Transverse colon (tissue), 4 donors: ENCODE data around the gene MCIDAS.

Experiments
- EP300 ChIP-seq: sonication (generic); formaldehyde crosslinking; IDR thresholded peaks from one replicate; pipeline ENCODE4 v1.6.1; 2017; ENCODE audit warnings: antibody characterized with exemption, low read depth
- POLR2A ChIP-seq: fragments of 450-650 bp; IDR thresholded peaks from one replicate; pipeline ENCODE4 v1.6.1; 2016; ENCODE audit warnings: antibody characterized with exemption, mild to moderate bottlenecking, moderate library complexity
- POLR2AphosphoS5 ChIP-seq, 3 donors: sonication (generic); formaldehyde crosslinking; IDR thresholded peaks; one replicate each; pipeline ENCODE4 v1.6.1; 2016; ENCODE audit warnings: antibody characterized with exemption in 3 of 3
- TF ChIP-seq, protein P1 (sequence below), 5 experiments: fragments of 200-600 bp in 3 of 5; fragments of 450-650 bp in 2 of 5; sonication (generic) in 3 of 5; IDR thresholded peaks; 1 replicate in 2 of 5; 2 replicates in 3 of 5; pipeline ENCODE4 v1.5.1; 2016 to 2017; ENCODE audit warnings: antibody characterized with exemption in 5 of 5, inconsistent platforms in 3 of 5, mild to moderate bottlenecking in 2 of 5, moderate library complexity in 1 of 5

DNA sequence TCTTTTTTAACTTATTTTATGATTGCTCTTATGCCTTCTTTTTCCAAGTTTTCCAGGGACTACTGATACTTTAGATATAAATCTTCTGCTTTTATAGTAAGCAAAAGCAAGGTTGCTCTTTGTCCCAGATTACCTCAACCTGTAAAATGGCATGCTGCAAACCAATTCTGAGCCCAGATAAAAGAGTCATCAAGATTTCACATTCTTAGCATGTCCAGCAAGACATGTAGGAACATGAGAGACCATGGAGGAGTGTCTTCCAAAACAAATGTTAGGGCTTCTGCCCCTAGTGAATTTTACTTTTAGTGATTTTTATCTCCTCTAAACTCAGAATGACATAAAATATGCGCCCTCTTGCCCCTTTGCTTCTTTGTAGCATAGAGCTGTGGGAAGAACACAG, 47.1 kb downstream of the MCIDAS start:
- TF ChIP-seq, protein P1, sequence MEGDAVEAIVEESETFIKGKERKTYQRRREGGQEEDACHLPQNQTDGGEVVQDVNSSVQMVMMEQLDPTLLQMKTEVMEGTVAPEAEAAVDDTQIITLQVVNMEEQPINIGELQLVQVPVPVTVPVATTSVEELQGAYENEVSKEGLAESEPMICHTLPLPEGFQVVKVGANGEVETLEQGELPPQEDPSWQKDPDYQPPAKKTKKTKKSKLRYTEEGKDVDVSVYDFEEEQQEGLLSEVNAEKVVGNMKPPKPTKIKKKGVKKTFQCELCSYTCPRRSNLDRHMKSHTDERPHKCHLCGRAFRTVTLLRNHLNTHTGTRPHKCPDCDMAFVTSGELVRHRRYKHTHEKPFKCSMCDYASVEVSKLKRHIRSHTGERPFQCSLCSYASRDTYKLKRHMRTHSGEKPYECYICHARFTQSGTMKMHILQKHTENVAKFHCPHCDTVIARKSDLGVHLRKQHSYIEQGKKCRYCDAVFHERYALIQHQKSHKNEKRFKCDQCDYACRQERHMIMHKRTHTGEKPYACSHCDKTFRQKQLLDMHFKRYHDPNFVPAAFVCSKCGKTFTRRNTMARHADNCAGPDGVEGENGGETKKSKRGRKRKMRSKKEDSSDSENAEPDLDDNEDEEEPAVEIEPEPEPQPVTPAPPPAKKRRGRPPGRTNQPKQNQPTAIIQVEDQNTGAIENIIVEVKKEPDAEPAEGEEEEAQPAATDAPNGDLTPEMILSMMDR (IDR thresholded peaks at IDR 0.05), result no peak
- TF ChIP-seq EP300, result no peak
- no peak for TF ChIP-seq POLR2A
- no peak for TF ChIP-seq POLR2AphosphoS5 (IDR thresholded peaks at IDR 0.05)
